GM12878 (cell line): ENCODE data around the gene COL5A1. TPM values are rescaled to one million over a fixed set of nuclear protein-coding genes. Genes with fewer than 3 reads are reported as not detected.

ENCODE experiments used
- ATAC-seq: fragments of 200-7000 bp; cut with Tn5 transposase; 3 replicates; pipeline ENCODE4 v1.9.1; 2020; ENCODE audit warnings: mild to moderate bottlenecking, moderate library complexity
- BruUV-seq: library from RNA; stranded (reverse); fragments of 400-500 nt; replicated peaks from 2 replicates; lab custom pipeline; 2021; lab: Mats Ljungman, UMichigan
- CTCF ChIA-PET: fragments of 300-600 bp; sonication (Branson Sonifier 250); formaldehyde crosslinking; extraction: SDS; loops from one replicate; lab custom pipeline; 2021; ENCODE audit warnings: inconsistent platforms; lab: Yijun Ruan, JAX
- POLR2A ChIA-PET: fragments of 350-600 bp; formaldehyde crosslinking; extraction: SDS; loops from one replicate; lab custom pipeline; 2021; ENCODE audit warnings: inconsistent platforms; lab: Charles Lee
- RAD21 ChIA-PET: fragments of 300-600 bp; sonication (Branson Sonifier 250); formaldehyde crosslinking; loops from one replicate; lab custom pipeline; 2023; ENCODE audit warnings: antibody characterized with exemption; ENCODE audit not compliant: unreplicated experiment; lab: Charles Lee
- SMC1A ChIA-PET: fragments of 300-600 bp; sonication (Branson Sonifier 250); formaldehyde crosslinking; loops from one replicate; lab custom pipeline; 2023; ENCODE audit not compliant: unreplicated experiment, uncharacterized antibody; lab: Charles Lee
- DNase-seq: peaks from one replicate; pipeline ENCODE4 v3.0.0-alpha.2; 2011; ENCODE audit warnings: low read depth, low spot score
- FAIRE-seq: peaks from 3 replicates; lab custom pipeline; 2011; peaks lifted over from hg19 to GRCh38; lab: Jason Lieb, UNC
- H2AFZ ChIP-seq: 2 replicates; pipeline ENCODE4 v1.6.0; 2011; ENCODE audit warnings: low read depth, low read length, control low read depth; ENCODE audit not compliant: control insufficient read depth
- H3K27ac ChIP-seq: 2 replicates; pipeline ENCODE4 v1.5.1; 2011; ENCODE audit warnings: control low read depth; ENCODE audit not compliant: control insufficient read depth, insufficient read depth
- H3K27me3 ChIP-seq, 2 experiments: replicated peaks in 1 of 2; 2 replicates each; pipeline versions ENCODE4 v1.6.0 to v1.6.1; 2011; ENCODE audit warnings: low read length in 1 of 2; ENCODE audit not compliant: control insufficient read depth in 2 of 2, insufficient read depth in 2 of 2
- H3K36me3 ChIP-seq, 2 experiments: 2 replicates each; pipeline ENCODE4 v1.5.1; 2011; ENCODE audit warnings: low read length in 1 of 2; ENCODE audit not compliant: control insufficient read depth in 2 of 2, insufficient read depth in 2 of 2
- H3K4me1 ChIP-seq: 2 replicates; pipeline ENCODE4 v1.6.1; 2011; ENCODE audit warnings: mild to moderate bottlenecking, low read length, moderate library complexity, mixed read lengths; ENCODE audit not compliant: control insufficient read depth, insufficient read depth
- H3K4me2 ChIP-seq: 2 replicates; pipeline ENCODE4 v1.6.0; 2011; ENCODE audit warnings: control low read depth; ENCODE audit not compliant: control insufficient read depth, insufficient read depth
- H3K4me3 ChIP-seq: fragments of 200-600 bp; sonication (generic); 2 replicates; pipeline ENCODE4 v1.5.1; 2016
- H3K79me2 ChIP-seq: 2 replicates; pipeline ENCODE4 v1.6.0; 2011; ENCODE audit warnings: low read length; ENCODE audit not compliant: control insufficient read depth, insufficient read depth
- H3K9ac ChIP-seq: 2 replicates; pipeline ENCODE4 v1.8.0; 2011; ENCODE audit warnings: low read length, control low read depth, mixed read lengths; ENCODE audit not compliant: control insufficient read depth, insufficient read depth
- H3K9me3 ChIP-seq: replicated peaks from 3 replicates; pipeline ENCODE4 v1.5.1; 2011; ENCODE audit warnings: mild to moderate bottlenecking, low read length; ENCODE audit not compliant: control insufficient read depth, insufficient read depth
- H4K20me1 ChIP-seq: 2 replicates; pipeline ENCODE4 v1.6.0; 2011; ENCODE audit not compliant: control insufficient read depth, insufficient read depth
- BCL3 ChIP-seq: IDR thresholded peaks from 2 replicates; pipeline ENCODE4 v1.6.1; 2011; ENCODE audit warnings: borderline replicate concordance, low read depth, mild to moderate bottlenecking, moderate library complexity, low read length; ENCODE audit not compliant: insufficient read depth, poor library complexity, severe bottlenecking
- CHD1 ChIP-seq: IDR thresholded peaks from 2 replicates; pipeline ENCODE4 v1.6.1; 2012; ENCODE audit warnings: low read depth, low read length, improper control_type of control experiment
- CREM ChIP-seq: IDR thresholded peaks from 2 replicates; pipeline ENCODE4 v1.6.1; 2014; ENCODE audit warnings: antibody characterized with exemption, low read depth
- E2F4 ChIP-seq: IDR thresholded peaks from 2 replicates; pipeline ENCODE4 v1.6.1; 2012; ENCODE audit warnings: low read depth, low read length, improper control_type of control experiment
- EED ChIP-seq: sonication (generic); IDR thresholded peaks from 2 replicates; pipeline ENCODE4 v1.6.1; 2016; ENCODE audit warnings: antibody characterized with exemption, low read depth
- HCFC1 ChIP-seq: fragments of 150-350 bp; IDR thresholded peaks from 2 replicates; pipeline ENCODE4 v1.6.1; 2014; ENCODE audit warnings: low read length
- HDAC2 ChIP-seq: fragments of 200-600 bp; sonication (generic); IDR thresholded peaks from 2 replicates; pipeline ENCODE4 v1.6.1; 2017
- LARP7 ChIP-seq: fragments of 450-650 bp; IDR thresholded peaks from 2 replicates; pipeline ENCODE4 v1.6.1; 2017; ENCODE audit warnings: mild to moderate bottlenecking
- MEF2B ChIP-seq: fragments of 450-650 bp; IDR thresholded peaks from 2 replicates; pipeline ENCODE4 v1.6.1; 2018; ENCODE audit warnings: mild to moderate bottlenecking, moderate library complexity; ENCODE audit not compliant: partially characterized antibody, poor library complexity, severe bottlenecking
- NBN ChIP-seq: fragments of 450-650 bp; IDR thresholded peaks from 2 replicates; pipeline ENCODE4 v1.6.1; 2016
- NR2C1 ChIP-seq: fragments of 450-650 bp; IDR thresholded peaks from 2 replicates; pipeline ENCODE4 v1.6.1; 2017; ENCODE audit warnings: antibody characterized with exemption, mild to moderate bottlenecking, moderate library complexity
- TBL1XR1 ChIP-seq: IDR thresholded peaks from 2 replicates; pipeline ENCODE4 v1.6.1; 2012; ENCODE audit warnings: low read depth, low read length, improper control_type of control experiment
- ZBTB11 ChIP-seq: fragments of 450-650 bp; formaldehyde crosslinking; IDR thresholded peaks from 2 replicates; pipeline ENCODE4 v1.5.0; 2022; ENCODE audit warnings: mild to moderate bottlenecking, missing genetic modification characterization
- ZBTB40 ChIP-seq: fragments of 450-650 bp; IDR thresholded peaks from 2 replicates; pipeline ENCODE4 v1.6.1; 2016; ENCODE audit warnings: mild to moderate bottlenecking, moderate library complexity, borderline replicate concordance
- WGBS: methylation state at CpG from one replicate; pipeline ENCODE4 v1.1.6; 2016; ENCODE audit warnings: low lambda C conversion rate; ENCODE audit not compliant: insufficient replicate concordance, insufficient coverage; ENCODE audit errors: missing lambda C conversion rate; 5-methylcytosine and 5-hydroxymethylcytosine counted together
- in situ Hi-C: fragments of 300-500 bp; cut with MboI; formaldehyde crosslinking; loops from 9 replicates; pipeline ENCODE4 v1.14.3; 2018; ENCODE audit warnings: mixed read lengths
- intact Hi-C: fragments of 100-400 bp; cut with micrococcal nuclease; formaldehyde crosslinking; loops from one replicate; pipeline ENCODE4 v1.14.2; 2022; ENCODE audit not compliant: unreplicated experiment
- polyA plus RNA-seq, 11 experiments: library from polyadenylated mRNA; depleted of rRNA in 4 of 11; unstranded in 6 of 11; stranded (reverse) in 5 of 11; fragments of >200 nt; fragmentation: Nextera tagmentation in 4 of 11; fragmentation: Illumina TruSeq in 1 of 11; extraction: Ambion mirVana in 4 of 11; extraction: Trizol in 1 of 11; gene quantifications; 1 replicate in 1 of 11; 2 replicates in 10 of 11; pipeline versions ENCODE4 v1.2.1 to v1.2.3, GENCODE V29; 2011 to 2016; ENCODE audit warnings: inconsistent platforms in 2 of 11, missing spikeins in 2 of 11, low read depth in 1 of 11
- total RNA-seq, 4 experiments: library from RNA; depleted of rRNA in 3 of 4; stranded (reverse); fragments of >200 nt in 3 of 4; fragmentation: Illumina TruSeq in 1 of 4; extraction: Trizol in 1 of 4; gene quantifications; 2 replicates each; pipeline versions ENCODE4 v1.2.1 to v1.2.3, GENCODE V29; 2013 to 2021

COL5A1 gene
- total and polyA plus RNA-seq, 10 of the 15 experiments (the other 5 are each of a cell fraction or from before 2014, with no cell fraction given) = under 0.01 to 0.15 (median 0.13) TPM; not detected in 4

DNA sequence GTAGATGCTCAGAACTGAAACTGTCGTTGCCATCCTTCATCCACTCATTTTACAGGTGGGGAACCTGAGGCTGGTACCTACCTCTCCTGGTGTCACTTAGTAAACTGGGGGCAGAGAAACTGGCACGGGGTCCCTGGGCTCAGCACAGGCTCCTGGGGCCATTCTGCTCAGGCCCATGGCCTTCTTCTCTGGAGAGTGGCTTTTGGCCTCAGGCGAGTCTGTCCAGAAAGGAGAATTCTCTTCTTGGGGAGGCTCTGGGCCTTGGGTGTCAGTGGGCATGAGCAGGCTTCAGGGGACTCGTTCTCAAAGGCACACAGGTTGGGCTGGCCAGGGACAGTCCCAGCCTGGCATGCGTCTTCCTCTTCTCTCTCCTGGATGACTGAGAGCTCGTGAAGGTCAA lies 24.6 kb downstream of the COL5A1 start:
- no peak overlapping the region for H3K27ac ChIP-seq
- no peak overlapping the region for H3K4me2 ChIP-seq
- BruUV-seq = no TSS peak
- H4K20me1 ChIP-seq = no peaks in the 10 kb centered on the region
- H3K36me3 ChIP-seq = no peaks in the 10 kb centered on the region
- in situ Hi-C loops (no loop called here), intact Hi-C loops (no loop called here)
- H3K9ac ChIP-seq = no peak overlapping the region
- FAIRE-seq (no peak), DNase-seq (no peak), ATAC-seq (no peak)
- no peaks in the 10 kb centered on the region for H3K4me1 ChIP-seq
- H3K9me3 ChIP-seq = no peaks in the 10 kb centered on the region
- H2AFZ ChIP-seq = no peak overlapping the region
- H3K27me3 ChIP-seq = no peaks in the 10 kb centered on the region; a peak in 1 of 4 replicates
- 14% methylated on average over 6 of the region's 6 CpGs for WGBS
- ChIA-PET RAD21 (no interaction called here), SMC1A (no interaction called here), CTCF (no interaction called here), POLR2A (no interaction called here)
- no peaks in the 10 kb centered on the region for H3K79me2 ChIP-seq
- H3K4me3 ChIP-seq = no peak overlapping the region
- TF ChIP-seq HCFC1 = no peak
- no peak for TF ChIP-seq EED
- TF ChIP-seq BCL3 = no peak
- no peak for TF ChIP-seq ZBTB11 (CRISPR knock-in tag)
- no peak for TF ChIP-seq HDAC2
- no peak for TF ChIP-seq ZBTB40
- no peak for TF ChIP-seq CREM
- no peak for TF ChIP-seq NBN
- no peak for TF ChIP-seq MEF2B
- no peak for TF ChIP-seq TBL1XR1
- no peak for TF ChIP-seq LARP7
- TF ChIP-seq NR2C1 = no peak
- TF ChIP-seq CHD1 = no peak
- TF ChIP-seq E2F4 = no peak
